Measurements from ENCODE around the gene EED. TPM values are rescaled to one million over a fixed set of nuclear protein-coding genes. Genes with fewer than 3 reads are reported as not detected.

Gene EED
- total RNA-seq, 1 experiment from 2014 or later, result 25.2 TPM

- intact Hi-C loops (cut with micrococcal nuclease), result no loop called here
- H3K4me1 ChIP-seq (ENCODE audit: control insufficient read depth in 1 of 2, insufficient read depth in 2 of 2, low read length in 2 of 2), result no peaks in the 10 kb centered on the region
- H3K9me2 ChIP-seq (ENCODE audit: insufficient read depth), result no peaks in the 10 kb centered on the region; the same call in 1 of the 2 replicates
- H3K4me2 ChIP-seq (ENCODE audit: low read length), result no peak overlapping the region
- no peak overlapping the region for H3K4me3 ChIP-seq (replicated peaks in 1 of 2; ENCODE audit: low read depth in 1 of 2, low read length in 2 of 2)
- H3K27me3 ChIP-seq (ENCODE audit: insufficient read depth, low read length), result no peaks in the 10 kb centered on the region
- BruUV-seq (replicated peaks), result no TSS peak
- ChIA-PET POLR2A (no interaction called here), RAD21 (ENCODE audit: low non-redundant PET in 1 of 2, low total read pairs in 2 of 2, uncharacterized antibody in 2 of 2, unreplicated experiment in 2 of 2) (interaction anchor here in 1 of 2 experiments (0.6 kb wide), 1 partner anchor 434 kb away, joined by 3 read pairs; no protein-coding TSS in a partner anchor), CTCF (interaction anchor here (3.7 kb wide), 1 partner anchor 439 kb away, joined by 12 read pairs; the partner anchor contains the start of gene CCDC83)
- H2AFZ ChIP-seq (ENCODE audit: low read depth, low read length, poor library complexity, severe bottlenecking), result no peak overlapping the region
- TF ChIP-seq SRF (IDR thresholded peaks at IDR 0.05; ENCODE audit: low read depth), result no peak
- TF ChIP-seq TCF7L2 (IDR thresholded peaks at IDR 0.05; ENCODE audit: borderline replicate concordance, extremely low read depth, insufficient read depth, insufficient read length), result no peak
- no peak for TF ChIP-seq CEBPB (IDR thresholded peaks at IDR 0.05; ENCODE audit: low read depth)
- no peak for TF ChIP-seq ELF1 (IDR thresholded peaks at IDR 0.05; ENCODE audit: borderline replicate concordance, low read depth)
- no peaks in the 10 kb centered on the region for H3K79me2 ChIP-seq (ENCODE audit: insufficient read depth, low read length)
- H3K27ac ChIP-seq (ENCODE audit: low read depth, low read length), result no peak overlapping the region
- no peak for ATAC-seq
- H4K20me1 ChIP-seq (ENCODE audit: insufficient read depth), result no peaks in the 10 kb centered on the region
- no peaks in the 10 kb centered on the region for H3K36me3 ChIP-seq (ENCODE audit: control insufficient read depth in 1 of 2, insufficient read depth in 2 of 2, low read length in 2 of 2)
- no peak for DNase-seq (ENCODE audit: low read depth, low spot score)
- no peaks in the 10 kb centered on the region for H3K9me3 ChIP-seq (ENCODE audit: control insufficient read depth in 1 of 2, insufficient read depth in 1 of 2, low read depth in 1 of 2, low read length in 2 of 2)
- no peak overlapping the region for H3K9ac ChIP-seq (ENCODE audit: low read length)
Measured at GRCh38 chr11:86294026-86294425, 49.5 kb downstream of the EED start.

- intact Hi-C loops (cut with micrococcal nuclease), result no loop called here
- Histone ChIP-seq H3K36me3 (ENCODE audit: control insufficient read depth in 1 of 2, insufficient read depth in 2 of 2, low read length in 2 of 2) (no peaks in the 10 kb centered on the region), H3K9me3 (ENCODE audit: control insufficient read depth in 1 of 2, insufficient read depth in 1 of 2, low read depth in 1 of 2, low read length in 2 of 2) (no peaks in the 10 kb centered on the region), H3K4me3 (replicated peaks in 1 of 2; ENCODE audit: low read depth in 1 of 2, low read length in 2 of 2) (peak overlapping the region; percentile 82 to 98), H4K20me1 (ENCODE audit: insufficient read depth) (no peaks in the 10 kb centered on the region), H3K27me3 (ENCODE audit: insufficient read depth, low read length) (no peaks in the 10 kb centered on the region), H3K4me2 (ENCODE audit: low read length) (peak overlapping the region; percentile 83), H2AFZ (ENCODE audit: low read depth, low read length, poor library complexity, severe bottlenecking) (peak overlapping the region; percentile 72), H3K79me2 (ENCODE audit: insufficient read depth, low read length) (peaks cover 38% of the 10 kb centered on the region), H3K4me1 (ENCODE audit: control insufficient read depth in 1 of 2, insufficient read depth in 2 of 2, low read length in 2 of 2) (peaks cover 4 to 14% of the 10 kb centered on the region in 2 experiments; a peak in 3 of 4 replicates), H3K9me2 (ENCODE audit: insufficient read depth) (no peaks in the 10 kb centered on the region), H3K27ac (ENCODE audit: low read depth, low read length) (no peak overlapping the region), H3K9ac (ENCODE audit: low read length) (peak overlapping the region; percentile 84)
- ChIA-PET RAD21 (ENCODE audit: low non-redundant PET in 1 of 2, low total read pairs in 2 of 2, uncharacterized antibody in 2 of 2, unreplicated experiment in 2 of 2) (no interaction called here), CTCF (no interaction called here), POLR2A (no interaction called here)
- TF ChIP-seq SRF (IDR thresholded peaks at IDR 0.05; ENCODE audit: low read depth), result no peak
- TF ChIP-seq YY1 (IDR thresholded peaks at IDR 0.05; ENCODE audit: extremely low read depth, insufficient replicate concordance, low read depth, low read length), result no peak
- no peak for TF ChIP-seq REST (IDR thresholded peaks at IDR 0.05; ENCODE audit: low read depth)
- no peak for TF ChIP-seq POLR2AphosphoS5 (IDR thresholded peaks at IDR 0.05; ENCODE audit: low read depth, low read length)
- no peak for TF ChIP-seq SP1 (IDR thresholded peaks at IDR 0.05; ENCODE audit: low read depth)
- no peak for TF ChIP-seq ELF1 (IDR thresholded peaks at IDR 0.05; ENCODE audit: borderline replicate concordance, low read depth)
- TF ChIP-seq POLR2A (IDR thresholded peaks at IDR 0.05; ENCODE audit: borderline replicate concordance, extremely low read depth, insufficient read depth, insufficient read length), result no peak
- TF ChIP-seq ATF3 (IDR thresholded peaks at IDR 0.05), result no peak
- BruUV-seq (replicated peaks), result no TSS peak
- no peak for DNase-seq (ENCODE audit: low read depth, low spot score)
- no peak for ATAC-seq
Measured at GRCh38 chr11:86301742-86302091, 57.2 kb downstream of the EED start.

Measured in HCT116 (cell line).